HG03103 (cell line): Measurements from ENCODE around the gene SP1.
A peak's percentile ranks its signal among the peaks of the same experiment; 100 is the strongest.
"Not testable (repeated sequence)": the region's sequence is repeated elsewhere in the genome, so short reads cannot be mapped to it uniquely, and the experiment has no call there.

Source experiments
- ATAC-seq: cut with Tn5 transposase; IDR thresholded peaks from one replicate; pipeline ENCODE4 v1.9.1; 2021; ENCODE audit warnings: low read depth; ENCODE audit not compliant: unreplicated experiment

SP1 gene

GRCh38 chr12:53358836-53359419, 21.0 kb upstream of the SP1 start:
- ATAC-seq, result no peak

- ATAC-seq, result not testable (repeated sequence)
Observed at GRCh38 chr12:53361638-53362037, 18.3 kb upstream of the SP1 start.

GRCh38 chr12:53365245-53365904, 14.6 kb upstream of the SP1 start:
- no peak for ATAC-seq

- not testable (repeated sequence) for ATAC-seq
Observed at GRCh38 chr12:53373554-53374133, 6.3 kb upstream of the SP1 start.

GRCh38 chr12:53374277-53374676, 5.7 kb upstream of the SP1 start:
- ATAC-seq, result not testable (repeated sequence)

GRCh38 chr12:53376747-53377146, 3.2 kb upstream of the SP1 start:
- ATAC-seq, result no peak

GRCh38 chr12:53378222-53378621, 1.8 kb upstream of the SP1 start:
- ATAC-seq, result no peak

- ATAC-seq, result no peak
Observed at GRCh38 chr12:53378724-53379388, 1.1 kb upstream of the SP1 start.

- peak; percentile 61 for ATAC-seq
Observed at GRCh38 chr12:53379389-53380103, 430 bp upstream of the SP1 start.

- ATAC-seq, result no peak
Observed at GRCh38 chr12:53380794-53381730, 1.1 kb downstream of the SP1 start.

- no peak for ATAC-seq
Observed at GRCh38 chr12:53381731-53382630, 2.0 kb downstream of the SP1 start.

GRCh38 chr12:53383258-53383657, 3.3 kb downstream of the SP1 start:
- ATAC-seq, result no peak

GRCh38 chr12:53386381-53386780, 6.4 kb downstream of the SP1 start:
- ATAC-seq, result not testable (repeated sequence)

GRCh38 chr12:53388932-53389331, 9.0 kb downstream of the SP1 start:
- ATAC-seq, result no peak

- ATAC-seq, result no peak
Observed at GRCh38 chr12:53389702-53390101, 9.7 kb downstream of the SP1 start.

- ATAC-seq, result no peak
Observed at GRCh38 chr12:53391724-53392123, 11.7 kb downstream of the SP1 start.

GRCh38 chr12:53399896-53400295, 19.9 kb downstream of the SP1 start:
- ATAC-seq, result no peak

- ATAC-seq, result not testable (repeated sequence)
Observed at GRCh38 chr12:53402351-53402750, 22.4 kb downstream of the SP1 start.

GRCh38 chr12:53402871-53403270, 22.9 kb downstream of the SP1 start:
- ATAC-seq, result no peak
